ENCODE measurements around the gene DUOX2.

DNA sequence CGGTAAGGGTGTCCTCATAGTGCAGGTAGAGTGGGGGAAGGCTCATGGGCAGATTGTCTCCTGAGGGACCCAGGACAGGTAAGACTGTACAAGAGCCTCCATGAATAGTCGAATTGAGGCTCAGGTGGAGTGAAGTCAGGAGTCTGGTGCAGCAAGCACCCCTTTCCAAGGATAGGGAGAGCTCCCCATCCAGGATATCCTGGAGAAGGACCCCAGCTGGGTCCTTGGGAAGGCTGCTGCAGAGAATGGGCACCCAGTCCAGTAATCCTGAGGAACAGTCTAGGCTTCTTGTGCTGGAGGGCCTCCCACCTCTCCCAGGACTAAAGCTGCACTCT lies 746 bp upstream of the DUOX2 start:
- TF ChIP-seq POLR2A (IDR thresholded peaks at IDR 0.05) (no peak), EP300 (IDR thresholded peaks at IDR 0.05) (no peak), POLR2AphosphoS5 (IDR thresholded peaks at IDR 0.05) (no peak)
- TF ChIP-seq, protein P1, sequence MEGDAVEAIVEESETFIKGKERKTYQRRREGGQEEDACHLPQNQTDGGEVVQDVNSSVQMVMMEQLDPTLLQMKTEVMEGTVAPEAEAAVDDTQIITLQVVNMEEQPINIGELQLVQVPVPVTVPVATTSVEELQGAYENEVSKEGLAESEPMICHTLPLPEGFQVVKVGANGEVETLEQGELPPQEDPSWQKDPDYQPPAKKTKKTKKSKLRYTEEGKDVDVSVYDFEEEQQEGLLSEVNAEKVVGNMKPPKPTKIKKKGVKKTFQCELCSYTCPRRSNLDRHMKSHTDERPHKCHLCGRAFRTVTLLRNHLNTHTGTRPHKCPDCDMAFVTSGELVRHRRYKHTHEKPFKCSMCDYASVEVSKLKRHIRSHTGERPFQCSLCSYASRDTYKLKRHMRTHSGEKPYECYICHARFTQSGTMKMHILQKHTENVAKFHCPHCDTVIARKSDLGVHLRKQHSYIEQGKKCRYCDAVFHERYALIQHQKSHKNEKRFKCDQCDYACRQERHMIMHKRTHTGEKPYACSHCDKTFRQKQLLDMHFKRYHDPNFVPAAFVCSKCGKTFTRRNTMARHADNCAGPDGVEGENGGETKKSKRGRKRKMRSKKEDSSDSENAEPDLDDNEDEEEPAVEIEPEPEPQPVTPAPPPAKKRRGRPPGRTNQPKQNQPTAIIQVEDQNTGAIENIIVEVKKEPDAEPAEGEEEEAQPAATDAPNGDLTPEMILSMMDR (IDR thresholded peaks at IDR 0.05): no peak

Data from upper lobe of left lung (tissue), 4 donors.